ENCODE measurements around the gene CYP27C1. TPM values are rescaled to one million over a fixed set of nuclear protein-coding genes. Genes with fewer than 3 reads are reported as not detected.
"Not testable (repeated sequence)": the region's sequence is repeated elsewhere in the genome, so short reads cannot be mapped to it uniquely, and the experiment has no call there.

CYP27C1 gene
- total and polyA plus RNA-seq, 7 donors: 0.01 to 0.21 (median 0.11) TPM; not detected in 1

DNA sequence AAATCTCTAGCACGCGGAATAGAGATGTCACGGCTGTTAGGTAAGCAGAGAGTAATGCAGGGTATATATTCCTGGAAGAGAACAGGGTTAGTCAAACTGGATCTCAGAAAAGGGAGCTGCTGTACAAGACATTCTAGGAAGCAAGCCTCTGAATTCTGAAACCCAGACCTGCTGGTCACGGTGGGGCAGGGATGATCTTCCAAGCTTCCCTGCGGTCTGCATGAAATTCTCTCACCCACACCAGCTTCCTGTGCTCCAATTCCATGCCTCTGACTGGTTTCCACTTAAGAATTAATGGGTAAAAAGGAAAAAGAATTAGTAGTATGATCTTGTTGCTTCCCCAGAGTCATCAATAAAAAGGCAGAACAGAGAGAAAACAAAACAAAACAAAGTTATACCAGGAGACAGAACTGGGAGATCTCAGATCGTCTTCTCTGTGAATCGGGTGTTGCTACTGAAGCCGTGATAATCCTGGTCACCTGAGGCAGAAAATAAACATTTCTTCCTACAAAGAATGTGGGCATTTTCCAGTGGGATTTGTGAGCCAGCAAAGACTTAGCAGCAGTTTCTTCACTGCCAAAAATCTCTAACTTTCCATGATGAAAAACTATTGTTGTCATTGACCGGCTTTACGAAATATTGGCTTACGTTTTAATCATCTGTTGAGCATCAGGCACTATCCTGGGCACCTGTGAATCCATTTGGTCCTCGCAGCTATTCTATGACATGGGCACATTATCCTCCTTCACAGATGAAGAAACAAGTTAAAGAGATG is 5.3 kb upstream of the CYP27C1 start:
- no peak overlapping the region for H3K27ac ChIP-seq
- peaks cover 0 to 49% (median 3%) of the 10 kb centered on the region in 3 donors for H3K27me3 ChIP-seq (ENCODE audit: insufficient read depth in 3 of 3, low read length in 2 of 3)
- TF ChIP-seq CTCF (IDR thresholded peaks at IDR 0.05): no peak
- no peaks in the 10 kb centered on the region for H3K4me1 ChIP-seq
- intact Hi-C loops (cut with DNase I): no loop called here
- H3K4me3 ChIP-seq: no peak overlapping the region
- ATAC-seq (peak in 2 of 4 donors; percentile 34 to 37), DNase-seq (no peak)
- H3K36me3 ChIP-seq (ENCODE audit: insufficient read depth in 1 of 2, low read depth in 1 of 2): no peaks in the 10 kb centered on the region
- 31 to 48% (median 37%) methylated on average over 12 of the region's 12 CpGs for WGBS, 3 donors
- peaks cover 4% of the 10 kb centered on the region for H3K9me3 ChIP-seq

DNA sequence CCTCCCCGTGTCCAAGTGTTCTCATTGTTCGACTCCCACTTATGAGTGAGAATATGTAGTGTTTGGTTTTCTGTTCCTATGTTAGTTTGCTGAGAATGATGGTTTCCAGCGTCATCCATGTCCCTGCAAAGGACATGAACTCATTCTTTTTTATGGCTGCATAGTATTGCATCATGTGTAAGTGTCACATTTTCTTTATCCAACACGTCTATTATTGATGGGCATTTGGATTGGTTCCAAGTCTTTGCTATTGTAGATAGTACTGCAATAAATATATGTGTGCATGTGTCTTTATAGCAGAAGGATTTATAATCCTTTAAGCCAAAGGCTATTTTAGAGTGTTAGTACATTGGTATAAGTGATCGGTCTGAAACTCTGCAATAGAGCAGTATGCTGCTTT is 4.0 kb upstream of the CYP27C1 start:
- ATAC-seq; H3K4me3 ChIP-seq; H3K27ac ChIP-seq; intact Hi-C loops (cut with DNase I); H3K4me1 ChIP-seq; DNase-seq; H3K9me3 ChIP-seq; H3K36me3 ChIP-seq (ENCODE audit: insufficient read depth in 1 of 2, low read depth in 1 of 2): not testable (repeated sequence)
- peaks cover 0 to 60% (median 6%) of the 10 kb centered on the region in 3 donors for H3K27me3 ChIP-seq (ENCODE audit: insufficient read depth in 3 of 3, low read length in 2 of 3)
- WGBS, 3 donors: 73 to 74% (median 74%) methylated on average over 5 of the region's 5 CpGs

DNA sequence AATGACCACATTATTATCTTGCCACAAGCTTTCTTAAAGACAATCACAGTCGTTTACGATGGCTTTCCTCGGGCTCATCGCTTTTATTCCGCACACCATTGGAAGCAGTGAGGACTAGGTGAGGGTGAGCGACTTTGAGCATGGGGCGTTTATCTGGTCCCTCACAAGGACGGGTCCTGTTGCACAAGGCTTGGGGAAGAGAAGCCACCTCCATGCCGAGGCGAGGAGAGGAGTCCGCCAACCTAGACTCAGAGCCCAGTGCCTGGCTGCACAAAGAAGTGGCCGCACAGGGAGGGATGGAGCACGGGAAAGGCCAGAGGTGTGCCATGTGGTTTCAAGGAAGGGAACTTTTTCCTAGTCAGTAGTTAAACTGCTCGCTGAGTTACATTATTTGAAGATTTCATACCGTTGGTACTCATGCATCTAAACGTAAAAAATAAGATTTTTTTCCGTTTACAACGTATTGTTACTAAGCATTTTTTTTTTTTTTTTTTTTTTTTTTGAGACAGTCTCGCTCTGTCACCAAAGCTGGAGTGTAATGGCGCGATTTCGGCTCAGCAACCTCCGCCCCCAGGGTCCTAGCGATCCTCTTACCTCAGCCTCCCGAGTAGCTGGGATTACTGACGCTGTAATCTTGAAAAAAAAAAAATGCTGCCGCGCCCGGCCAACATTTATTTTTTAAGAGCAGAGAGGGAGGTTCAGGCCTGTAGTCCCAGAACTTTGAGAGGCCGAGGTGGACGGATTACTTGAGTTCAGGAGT is 849 bp upstream of the CYP27C1 start:
- 49 to 52% (median 49%) methylated on average over 31 of the region's 31 CpGs for WGBS, 3 donors
- peaks cover 4% of the 10 kb centered on the region for H3K9me3 ChIP-seq
- DNase-seq (no peak), ATAC-seq (peak in 1 of 4 donors; percentile 35)
- peaks cover 0 to 59% (median 9%) of the 10 kb centered on the region in 3 donors for H3K27me3 ChIP-seq (ENCODE audit: insufficient read depth in 3 of 3, low read length in 2 of 3)
- intact Hi-C loops (cut with DNase I): no loop called here
- peaks cover 8% of the 10 kb centered on the region for H3K4me1 ChIP-seq
- no peaks in the 10 kb centered on the region for H3K36me3 ChIP-seq (ENCODE audit: insufficient read depth in 1 of 2, low read depth in 1 of 2)
- H3K27ac ChIP-seq: no peak overlapping the region
- peak overlapping the region; percentile 66 for H3K4me3 ChIP-seq
- TF ChIP-seq CTCF (IDR thresholded peaks at IDR 0.05): no peak

- Histone ChIP-seq H3K27ac (no peak overlapping the region), H3K9me3 (peaks cover 4% of the 10 kb centered on the region), H3K36me3 (ENCODE audit: insufficient read depth in 1 of 2, low read depth in 1 of 2) (no peaks in the 10 kb centered on the region), H3K4me1 (peaks cover 8% of the 10 kb centered on the region), H3K4me3 (peak overlapping the region; percentile 66), H3K27me3 (ENCODE audit: insufficient read depth in 3 of 3, low read length in 2 of 3) (peaks cover 0 to 48% (median 9%) of the 10 kb centered on the region in 3 donors)
- TF ChIP-seq CTCF (IDR thresholded peaks at IDR 0.05): no peak
- ATAC-seq: peak; percentile 47 to 75 (median 58)
- DNase-seq: peak; percentile 27 to 61
- WGBS, 3 donors: 1 to 2% (median 1%) methylated on average over 45 to 71 of the region's 71 CpGs
- intact Hi-C loops (cut with DNase I): no loop called here
Measured at GRCh38 chr2:127219171-127220070, 678 bp downstream of the CYP27C1 start.

Data from psoas muscle (tissue), 8 donors.